ENCODE results near the gene SGPP2.
"Not testable (repeated sequence)": the region's sequence is repeated elsewhere in the genome, so short reads cannot be mapped to it uniquely, and the experiment has no call there.

Gene SGPP2

DNA sequence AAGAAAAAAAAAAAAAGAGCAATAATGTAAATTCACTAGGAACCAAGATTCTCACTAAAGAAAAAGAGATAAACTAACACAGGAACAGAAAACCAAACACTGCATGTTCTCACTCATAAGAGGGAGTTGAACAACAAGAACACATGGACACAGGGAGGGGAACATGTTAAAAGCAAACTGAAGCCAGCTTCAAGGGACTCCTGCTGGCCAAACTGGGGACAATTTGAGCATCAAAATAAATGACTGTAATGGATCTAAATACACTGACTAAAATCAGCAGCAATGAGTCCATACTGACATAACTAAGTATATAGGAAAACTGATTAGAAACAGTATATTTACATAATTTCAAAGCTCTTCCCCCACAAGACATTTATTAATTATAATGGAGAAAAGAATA is 158.6 kb downstream of the SGPP2 start:
- DNase-seq: peak in 1 of 2 experiments; percentile 16

DNA sequence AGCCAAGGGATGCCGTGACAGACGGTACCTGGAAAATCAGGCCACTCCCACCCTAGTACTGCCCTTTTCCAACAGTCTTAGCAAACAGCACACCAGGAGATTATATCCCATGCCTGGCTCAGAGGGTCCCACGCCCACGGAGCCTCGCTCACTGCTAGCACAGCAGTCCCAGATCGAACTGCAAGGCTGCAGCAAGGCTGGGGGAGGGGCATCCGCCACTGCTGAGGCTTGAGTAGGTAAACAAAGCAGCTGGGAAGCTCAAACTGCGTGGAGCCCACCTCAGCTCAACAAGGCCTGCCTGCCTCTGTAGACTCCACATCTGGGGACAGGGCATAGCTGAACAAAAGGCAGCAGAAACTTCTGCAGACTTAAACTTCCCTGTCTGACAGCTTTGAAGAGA is 160.2 kb downstream of the SGPP2 start:
- not testable (repeated sequence) for DNase-seq

DNA sequence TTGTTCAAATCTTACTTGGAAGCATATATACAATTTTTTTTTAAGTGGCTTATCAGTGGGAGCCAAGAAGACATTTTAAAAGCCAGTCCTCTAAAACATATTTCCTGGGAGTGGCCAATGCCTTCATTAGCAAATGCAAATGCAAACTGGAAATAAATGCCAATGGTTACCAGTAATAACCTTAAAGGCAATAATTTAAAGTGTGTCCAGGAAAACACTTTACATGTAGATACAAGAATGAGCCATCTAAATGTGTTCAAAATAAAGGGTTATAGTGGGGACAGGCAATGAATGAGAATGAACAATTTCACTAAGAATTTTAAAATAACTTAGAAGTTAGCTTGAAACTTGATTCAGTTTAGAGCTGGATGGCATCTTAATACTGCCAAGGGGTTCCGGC is 167.3 kb downstream of the SGPP2 start:
- no peak for DNase-seq

DNA sequence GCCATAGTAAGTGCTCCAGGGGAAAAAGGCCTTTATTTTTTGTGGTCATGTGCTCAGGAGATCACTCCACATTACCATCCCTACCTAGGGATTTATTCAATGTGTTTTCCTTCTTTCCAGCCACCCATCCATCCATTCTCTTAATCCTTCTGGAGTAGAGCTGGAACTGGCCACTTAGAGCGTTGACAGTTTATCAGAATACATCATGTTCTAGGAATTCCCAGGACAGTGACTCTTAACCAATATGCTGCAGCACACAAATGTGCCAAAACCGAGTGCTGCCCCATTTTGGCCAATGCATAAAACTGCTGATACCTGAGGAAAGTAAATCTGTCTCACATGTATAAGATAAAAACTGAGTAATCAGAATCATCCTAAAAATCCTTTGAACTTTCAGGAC is 167.8 kb downstream of the SGPP2 start:
- DNase-seq: no peak

DNA sequence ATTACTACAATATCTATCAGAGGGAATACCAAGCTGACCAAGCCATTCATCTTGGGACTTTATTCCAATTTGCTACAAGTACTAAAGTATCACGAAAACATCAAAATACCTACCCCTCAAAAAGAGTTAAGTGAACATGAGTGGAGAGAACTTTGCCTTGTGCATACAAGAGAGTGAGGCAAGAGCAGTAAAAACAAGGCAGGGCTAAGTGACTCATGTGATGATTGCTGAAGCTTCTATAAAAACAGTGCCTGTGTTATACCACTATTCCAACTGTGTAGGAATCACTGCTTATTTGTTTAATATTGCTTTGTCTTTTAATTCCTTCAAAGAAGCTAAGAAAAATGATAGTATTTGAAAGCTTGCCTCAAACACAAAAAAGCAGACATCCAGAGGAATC is 170.3 kb downstream of the SGPP2 start:
- no peak for DNase-seq

DNA sequence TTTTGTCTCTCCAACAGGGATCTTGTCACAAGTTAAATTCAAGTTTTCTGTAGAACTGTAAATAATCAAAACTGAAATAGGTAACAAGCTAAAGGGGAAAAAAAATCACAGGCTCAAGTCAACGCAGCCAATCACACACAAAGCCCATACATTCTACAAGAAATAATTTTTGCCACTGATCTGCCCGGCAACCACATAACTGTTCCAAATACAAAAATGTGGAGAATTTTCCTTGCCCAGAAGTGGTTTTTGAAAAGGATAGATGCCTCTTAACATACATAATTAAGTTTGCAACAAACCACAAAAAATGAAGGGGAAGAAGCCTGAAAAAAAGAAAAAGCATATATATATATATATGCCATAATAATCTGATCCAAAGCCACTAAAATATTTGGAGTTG is 171.2 kb downstream of the SGPP2 start:
- DNase-seq: no peak

DNA sequence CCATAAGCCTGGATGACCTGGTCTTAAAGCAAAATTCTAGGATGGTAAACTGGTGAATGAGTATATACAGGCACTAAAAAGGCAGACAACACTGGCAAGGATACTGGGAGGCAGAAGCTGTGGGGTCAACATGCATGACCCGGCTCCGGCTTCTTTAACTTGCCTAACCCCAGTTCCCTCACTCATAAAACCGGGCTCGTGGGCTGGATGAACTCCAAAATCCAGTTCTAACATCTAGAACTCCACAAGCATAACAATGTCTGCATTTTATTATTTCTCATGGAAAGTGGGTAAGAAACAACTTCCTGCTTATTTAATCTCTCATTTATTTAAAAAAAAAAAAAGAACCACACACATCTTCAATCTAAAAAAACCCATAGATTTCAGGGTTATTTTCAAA is 174.3 kb downstream of the SGPP2 start:
- no peak for DNase-seq

DNA sequence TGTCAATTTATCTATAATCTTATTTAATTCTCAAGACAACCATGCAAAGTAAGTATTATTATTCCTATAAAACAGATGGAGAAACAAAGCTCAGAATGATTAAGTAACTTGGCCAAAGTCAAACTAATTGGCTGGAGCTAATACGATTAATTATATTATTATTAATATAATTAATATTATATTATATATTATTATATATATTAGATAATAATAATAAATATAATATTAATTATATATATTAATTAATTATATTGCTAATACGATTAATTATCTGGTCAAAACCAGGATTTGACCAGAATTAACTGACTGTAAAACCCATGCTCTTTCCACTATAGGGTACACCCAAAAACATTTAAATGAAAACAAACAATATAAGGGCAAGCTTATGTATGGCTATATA is 179.2 kb downstream of the SGPP2 start:
- no peak for DNase-seq

DNA sequence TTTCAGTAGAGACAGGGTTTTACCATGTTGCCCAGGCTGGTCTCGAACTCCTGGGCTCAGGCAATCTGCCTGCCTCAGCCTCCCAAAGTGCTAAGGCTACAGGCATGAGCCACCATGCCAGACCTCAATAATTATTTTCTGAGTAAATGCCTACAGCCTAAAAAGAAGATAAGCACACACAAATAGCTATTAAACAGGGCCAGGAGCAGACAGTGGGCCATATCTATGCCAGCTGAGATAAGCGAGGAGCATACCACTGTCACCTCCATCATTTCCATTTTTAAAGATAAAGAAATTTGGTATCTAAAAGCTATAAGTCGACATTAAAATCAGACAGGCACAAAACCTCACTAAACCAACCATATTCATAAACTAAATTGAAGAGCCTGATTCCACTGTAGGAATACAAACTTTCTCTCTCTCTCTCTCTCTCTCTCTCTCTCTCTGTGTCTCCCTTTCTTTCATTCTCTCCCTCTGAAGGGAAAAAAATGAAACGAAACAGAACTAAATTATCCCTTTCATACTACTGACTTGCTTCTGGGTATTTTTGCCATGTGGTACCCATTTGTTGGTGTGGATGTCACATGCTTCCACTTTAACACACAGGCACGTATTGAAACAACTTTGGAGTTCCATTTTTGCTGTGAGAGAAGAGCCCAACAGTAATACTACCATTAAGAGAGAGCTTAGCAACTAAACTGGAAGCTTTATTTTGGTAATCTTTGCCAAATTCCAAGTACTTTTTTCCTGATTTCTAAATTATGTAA is 180.6 kb downstream of the SGPP2 start:
- no peak for DNase-seq

DNA sequence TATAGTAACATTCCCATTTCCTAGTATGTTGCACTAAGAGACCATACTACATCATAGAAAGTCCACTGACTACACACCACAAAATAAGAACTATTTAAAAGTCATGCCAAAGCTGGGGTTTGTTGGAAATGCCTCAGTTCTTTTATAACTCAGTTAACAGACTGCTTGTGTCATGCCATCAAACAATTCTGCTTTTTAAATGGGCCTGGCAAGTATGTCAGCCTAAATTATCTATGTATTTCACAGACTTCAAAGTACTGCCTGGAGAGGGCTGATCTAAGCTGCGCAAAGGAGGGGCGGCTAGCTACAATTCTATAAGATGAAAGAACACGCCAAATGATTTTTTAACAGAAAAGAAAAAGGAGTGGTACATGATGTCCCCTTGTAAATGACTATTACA is 182.0 kb downstream of the SGPP2 start:
- no peak for DNase-seq

DNA sequence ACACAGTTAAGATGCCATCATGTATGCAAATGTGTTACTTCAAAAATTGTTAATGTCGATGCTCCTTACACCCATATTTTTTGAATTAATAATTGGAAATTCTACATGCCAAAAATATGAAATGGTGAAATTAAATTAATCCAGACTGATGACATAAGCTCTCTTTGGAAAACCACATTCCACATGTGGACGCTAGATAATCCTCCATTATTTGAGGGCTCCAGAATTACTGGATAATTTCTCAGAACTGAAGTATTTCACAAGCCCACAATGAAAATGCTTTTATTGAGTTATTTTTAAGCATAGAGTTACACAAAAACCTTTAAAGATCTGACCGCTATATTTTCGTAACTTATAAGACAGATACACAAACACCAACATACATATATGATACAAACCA is 183.7 kb downstream of the SGPP2 start:
- DNase-seq: no peak

DNA sequence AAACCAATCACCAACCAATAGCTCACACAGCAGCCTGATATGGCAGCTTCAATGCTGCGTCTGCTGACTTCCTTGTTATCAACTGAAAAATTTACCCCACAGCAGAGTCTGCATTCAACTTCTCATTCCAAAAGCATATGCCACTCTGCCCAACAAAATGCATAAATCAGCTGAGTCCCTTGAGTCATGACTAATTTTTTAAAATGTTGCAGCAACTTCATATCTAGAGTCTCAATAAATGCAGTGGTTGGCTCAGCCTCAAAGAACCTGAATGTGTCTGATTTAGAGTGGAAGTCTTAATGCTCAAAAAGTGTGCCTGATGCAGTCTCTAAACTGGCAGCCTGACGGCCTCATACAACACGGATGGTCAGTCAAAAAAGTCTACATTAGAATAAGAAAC is 185.0 kb downstream of the SGPP2 start:
- DNase-seq: no peak

All from AML-193 (cell line).